HG02763 (cell line): Measurements from ENCODE around the gene SREK1IP1.
"Not testable (repeated sequence)": the region's sequence is repeated elsewhere in the genome, so short reads cannot be mapped to it uniquely, and the experiment has no call there.

Source experiments
- ATAC-seq: cut with Tn5 transposase; IDR thresholded peaks from one replicate; pipeline ENCODE4 v1.9.1; 2021; ENCODE audit warnings: mild to moderate bottlenecking, moderate library complexity; ENCODE audit not compliant: unreplicated experiment

The SREK1IP1 gene

GRCh38 chr5:64765804-64766504 is 2.5 kb downstream of the SREK1IP1 start:
- no peak for ATAC-seq

GRCh38 chr5:64763948-64764503 is 4.5 kb downstream of the SREK1IP1 start:
- ATAC-seq, result no peak

- no peak for ATAC-seq
Measured at GRCh38 chr5:64759960-64760660, 8.4 kb downstream of the SREK1IP1 start.

GRCh38 chr5:64758901-64759300 is 9.6 kb downstream of the SREK1IP1 start:
- ATAC-seq, result no peak

GRCh38 chr5:64754066-64754465 is 14.4 kb downstream of the SREK1IP1 start:
- ATAC-seq, result no peak

GRCh38 chr5:64749385-64749784 is 19.1 kb downstream of the SREK1IP1 start:
- ATAC-seq, result no peak

- no peak for ATAC-seq
Measured at GRCh38 chr5:64746446-64746845, 22.0 kb downstream of the SREK1IP1 start.

GRCh38 chr5:64744914-64745313 is 23.6 kb downstream of the SREK1IP1 start:
- no peak for ATAC-seq

GRCh38 chr5:64742821-64743220 is 25.7 kb downstream of the SREK1IP1 start:
- no peak for ATAC-seq

- no peak for ATAC-seq
Measured at GRCh38 chr5:64742411-64742810, 26.1 kb downstream of the SREK1IP1 start.

- no peak for ATAC-seq
Measured at GRCh38 chr5:64727150-64727549, 41.3 kb downstream of the SREK1IP1 start.

- ATAC-seq, result no peak
Measured at GRCh38 chr5:64722588-64722987, 45.9 kb downstream of the SREK1IP1 start.

GRCh38 chr5:64714495-64714894 is 54.0 kb downstream of the SREK1IP1 start:
- ATAC-seq, result not testable (repeated sequence)

GRCh38 chr5:64707191-64707590 is 61.3 kb downstream of the SREK1IP1 start:
- no peak for ATAC-seq

- ATAC-seq, result not testable (repeated sequence)
Measured at GRCh38 chr5:64706074-64706473, 62.4 kb downstream of the SREK1IP1 start.

- ATAC-seq, result no peak
Measured at GRCh38 chr5:64700765-64701164, 67.7 kb downstream of the SREK1IP1 start.

- ATAC-seq, result not testable (repeated sequence)
Measured at GRCh38 chr5:64696414-64696813, 72.1 kb downstream of the SREK1IP1 start.

- ATAC-seq, result no peak
Measured at GRCh38 chr5:64693636-64694035, 74.9 kb downstream of the SREK1IP1 start.

- no peak for ATAC-seq
Measured at GRCh38 chr5:64691291-64691690, 77.2 kb downstream of the SREK1IP1 start.

- no peak for ATAC-seq
Measured at GRCh38 chr5:64690417-64691151, 77.9 kb downstream of the SREK1IP1 start, which contains the start of gene SHISAL2B. Gene SHISAL2B, plus strand, starts transcription at chr5:64690503. Its CDS starts 121 bp downstream, at chr5:64690624.

- ATAC-seq, result no peak
Measured at GRCh38 chr5:64690104-64690416, 78.4 kb downstream of the SREK1IP1 start.
